HCT116 (cell line): Measurements from ENCODE around the gene GAL3ST3. TPM values are rescaled to one million over a fixed set of nuclear protein-coding genes. Genes with fewer than 3 reads are reported as not detected.

ENCODE experiments used
- ATAC-seq: fragments of 200-7000 bp; cut with Tn5 transposase; 2 replicates; pipeline ENCODE4 v1.9.1; 2020; ENCODE audit warnings: mild to moderate bottlenecking, moderate library complexity
- BruUV-seq: library from RNA; stranded (reverse); fragments of 400-500 nt; replicated peaks from 2 replicates; lab custom pipeline; 2021; lab: Mats Ljungman, UMichigan
- CTCF ChIA-PET: fragments of 300-600 bp; sonication (Branson Sonifier 250); formaldehyde crosslinking; loops from one replicate; lab custom pipeline; 2021; ENCODE audit warnings: antibody characterized with exemption; lab: Charles Lee
- POLR2A ChIA-PET: fragments of 300-600, 350-600 bp; sonication (Branson Sonifier 250); formaldehyde crosslinking; loops from one replicate; lab custom pipeline; 2021; ENCODE audit warnings: antibody characterized with exemption; lab: Charles Lee
- RAD21 ChIA-PET, 2 experiments: fragments of 300-600 bp; sonication (Branson Sonifier 250); formaldehyde crosslinking; loops; one replicate each; lab custom pipeline; 2023; ENCODE audit warnings: low total read pairs in 2 of 2; ENCODE audit not compliant: uncharacterized antibody in 2 of 2, unreplicated experiment in 2 of 2, low non-redundant PET in 1 of 2; lab: Charles Lee
- DNase-seq: peaks from one replicate; pipeline ENCODE4 v3.0.0-alpha.2; 2010; ENCODE audit warnings: low read depth, low spot score
- H2AFZ ChIP-seq: fragments of 200-600 bp; shearing (Covaris generic), sonication (generic); 2 replicates; pipeline ENCODE4 v1.6.1; 2017; ENCODE audit warnings: low read depth, mixed run types, mixed read lengths, antibody characterized with exemption, low read length; ENCODE audit not compliant: poor library complexity, severe bottlenecking
- H3K27ac ChIP-seq: 2 replicates; pipeline ENCODE4 v1.5.1; 2012; ENCODE audit warnings: low read depth, low read length
- H3K27me3 ChIP-seq: fragments of 200-600 bp; sonication (generic); 2 replicates; pipeline ENCODE4 v1.6.1; 2016; ENCODE audit warnings: mixed run types, low read length, mixed read lengths; ENCODE audit not compliant: insufficient read depth
- H3K36me3 ChIP-seq, 2 experiments: fragments of 200-500 bp in 1 of 2; fragments of 200-600 bp in 1 of 2; sonication (Bioruptor generic) in 1 of 2; sonication (generic) in 1 of 2; 2 replicates each; pipeline versions ENCODE4 v1.5.1 to v1.6.1; 2014 to 2016; ENCODE audit warnings: low read length in 2 of 2, inconsistent platforms in 1 of 2, mixed read lengths in 1 of 2, mixed run types in 1 of 2; ENCODE audit not compliant: insufficient read depth in 2 of 2, control insufficient read depth in 1 of 2
- H3K4me1 ChIP-seq, 2 experiments: fragments of 200-600 bp in 1 of 2; sonication (generic) in 1 of 2; 2 replicates each; pipeline versions ENCODE4 v1.5.1 to v1.6.1; 2012 to 2017; ENCODE audit warnings: low read length in 2 of 2, inconsistent platforms in 1 of 2, mild to moderate bottlenecking in 1 of 2, mixed read lengths in 1 of 2, mixed run types in 1 of 2, moderate library complexity in 1 of 2; ENCODE audit not compliant: insufficient read depth in 2 of 2, control insufficient read depth in 1 of 2
- H3K4me2 ChIP-seq: fragments of 200-600 bp; sonication (generic); 2 replicates; pipeline ENCODE4 v1.6.1; 2017; ENCODE audit warnings: mixed run types, low read length, mixed read lengths
- H3K4me3 ChIP-seq, 2 experiments: fragments of 200-600 bp in 1 of 2; sonication (generic) in 1 of 2; replicated peaks in 1 of 2; 2 replicates each; pipeline ENCODE4 v1.5.1; 2011 to 2016; ENCODE audit warnings: low read length in 2 of 2, control low read depth in 1 of 2, low read depth in 1 of 2, mild to moderate bottlenecking in 1 of 2, mixed read lengths in 1 of 2, mixed run types in 1 of 2
- H3K79me2 ChIP-seq: fragments of 200-600 bp; sonication (generic); 2 replicates; pipeline ENCODE4 v1.6.1; 2017; ENCODE audit warnings: mild to moderate bottlenecking, mixed run types, low read length, moderate library complexity, mixed read lengths; ENCODE audit not compliant: insufficient read depth
- H3K9ac ChIP-seq: fragments of 200-600 bp; sonication (generic); 2 replicates; pipeline ENCODE4 v1.6.1; 2016; ENCODE audit warnings: low read length, mixed read lengths
- H3K9me2 ChIP-seq: fragments of 200-600 bp; sonication (generic), shearing (Covaris generic); 2 replicates; pipeline ENCODE4 v1.6.1; 2017; ENCODE audit warnings: mixed run types, mild to moderate bottlenecking, moderate library complexity; ENCODE audit not compliant: insufficient read depth
- H3K9me3 ChIP-seq, 2 experiments: fragments of 200-500 bp in 1 of 2; fragments of 200-600 bp in 1 of 2; sonication (Bioruptor generic) in 1 of 2; sonication (generic) in 1 of 2; 2 replicates each; pipeline ENCODE4 v1.6.1; 2014 to 2017; ENCODE audit warnings: low read length in 2 of 2, mixed read lengths in 2 of 2, inconsistent platforms in 1 of 2, low read depth in 1 of 2, mild to moderate bottlenecking in 1 of 2, mixed run types in 1 of 2, moderate library complexity in 1 of 2; ENCODE audit not compliant: control insufficient read depth in 1 of 2, insufficient read depth in 1 of 2
- H4K20me1 ChIP-seq: fragments of 200-600 bp; sonication (generic), shearing (Covaris generic); 2 replicates; pipeline ENCODE4 v1.6.1; 2017; ENCODE audit warnings: mixed run types, mild to moderate bottlenecking, moderate library complexity; ENCODE audit not compliant: insufficient read depth
- CEBPB ChIP-seq: IDR thresholded peaks from 2 replicates; pipeline ENCODE4 v1.6.1; 2012; ENCODE audit warnings: low read depth
- EZH2phosphoT487 ChIP-seq: fragments of 200-600 bp; IDR thresholded peaks from 2 replicates; pipeline ENCODE4 v1.6.1; 2018; ENCODE audit warnings: antibody characterized with exemption, borderline replicate concordance
- FOSL1 ChIP-seq: IDR thresholded peaks from 2 replicates; pipeline ENCODE4 v1.6.1; 2012; ENCODE audit warnings: low read depth
- POLR2A ChIP-seq: IDR thresholded peaks from 2 replicates; pipeline ENCODE4 v1.7.0; 2011; ENCODE audit warnings: borderline replicate concordance; ENCODE audit not compliant: insufficient read depth, insufficient read length; ENCODE audit errors: extremely low read depth
- RAD21 ChIP-seq: IDR thresholded peaks from 2 replicates; pipeline ENCODE4 v1.6.1; 2012; ENCODE audit warnings: low read depth, mild to moderate bottlenecking
- SIN3A ChIP-seq: IDR thresholded peaks from 2 replicates; pipeline ENCODE4 v1.6.1; 2012; ENCODE audit warnings: low read depth
- SRF ChIP-seq: IDR thresholded peaks from 2 replicates; pipeline ENCODE4 v1.6.1; 2012; ENCODE audit warnings: low read depth
- TCF7L2 ChIP-seq: IDR thresholded peaks from 2 replicates; pipeline ENCODE4 v1.7.0; 2011; ENCODE audit warnings: borderline replicate concordance, inconsistent platforms; ENCODE audit not compliant: insufficient read depth, insufficient read length; ENCODE audit errors: extremely low read depth
- YY1 ChIP-seq: IDR thresholded peaks from 2 replicates; pipeline ENCODE4 v1.6.1; 2011; ENCODE audit warnings: low read length, low read depth, moderate library complexity, mild to moderate bottlenecking; ENCODE audit not compliant: insufficient replicate concordance; ENCODE audit errors: extremely low read depth
- ZFX ChIP-seq: fragments of 450-650 bp; IDR thresholded peaks from 2 replicates; pipeline ENCODE4 v1.6.1; 2017
- ZNF274 ChIP-seq: fragments of 200-500 bp; sonication (Bioruptor generic); IDR thresholded peaks from 2 replicates; pipeline ENCODE4 v1.6.1; 2014; ENCODE audit warnings: mild to moderate bottlenecking, low read depth, low read length, inconsistent platforms
- intact Hi-C: fragments of 100-400 bp; cut with micrococcal nuclease; formaldehyde crosslinking; loops from 2 replicates; pipeline ENCODE4 v1.10.0; 2022
- total RNA-seq: library from RNA; stranded (reverse); gene quantifications from one replicate; pipeline ENCODE4 v1.2.1, GENCODE V29; 2021; ENCODE audit not compliant: unreplicated experiment
- TF ChIP-seq, protein P1 (sequence below), 3 experiments: fragments of 200-600 bp in 1 of 3; sonication (generic) in 1 of 3; IDR thresholded peaks in 2 of 3; conservative IDR thresholded peaks in 1 of 3; 2 replicates each; pipeline ENCODE4 v1.5.1; 2012 to 2017; ENCODE audit warnings: low read depth in 2 of 3, low read length in 2 of 3, antibody characterized with exemption in 1 of 3, borderline replicate concordance in 1 of 3, control low read depth in 1 of 3, mild to moderate bottlenecking in 1 of 3, mixed read lengths in 1 of 3, mixed run types in 1 of 3, moderate library complexity in 1 of 3; ENCODE audit not compliant: insufficient read depth in 1 of 3
- TF ChIP-seq, protein P2 (sequence below): IDR thresholded peaks from 2 replicates; pipeline ENCODE4 v1.6.1; 2012

The GAL3ST3 gene
- total RNA-seq, 1 experiment from 2014 or later, result not detected

DNA sequence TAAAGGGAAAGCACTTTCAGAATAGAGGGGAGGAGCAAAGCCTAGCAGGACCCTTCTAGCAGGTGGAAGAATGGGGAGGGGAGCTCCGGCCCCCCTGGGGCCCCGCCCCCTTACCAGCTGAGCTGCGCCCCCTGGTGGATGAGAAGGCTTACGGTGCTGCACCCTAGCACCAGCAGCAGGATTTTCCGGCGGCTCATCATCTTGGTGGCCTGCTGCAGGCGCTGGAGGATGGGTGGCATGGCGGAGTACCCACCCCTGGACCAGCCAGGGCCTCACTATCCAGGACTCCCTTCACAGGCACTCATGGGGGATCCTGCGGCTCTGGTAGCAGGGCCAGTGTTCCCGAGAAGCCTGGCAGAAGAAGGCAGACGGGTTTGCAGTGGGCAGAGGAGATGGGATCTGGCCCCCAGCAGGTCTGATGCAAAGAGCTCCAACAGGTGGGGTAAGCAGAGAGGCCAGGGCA lies 3.8 kb downstream of the GAL3ST3 start:
- ChIA-PET RAD21 (no interaction called here), CTCF (interaction anchor here (0.6 to 2.2 kb wide), 19 partner anchors 10 to 505 kb away, joined by 3 to 14 read pairs (median 4); partner anchors contain the start of genes BANF1, CATSPER1, CST6 and FIBP)
- no peaks in the 10 kb centered on the region for H3K9me2 ChIP-seq
- H3K9me3 ChIP-seq, result no peaks in the 10 kb centered on the region
- peak; percentile 63 for DNase-seq
- no peak for TF ChIP-seq SIN3A
- TF ChIP-seq, protein P1, sequence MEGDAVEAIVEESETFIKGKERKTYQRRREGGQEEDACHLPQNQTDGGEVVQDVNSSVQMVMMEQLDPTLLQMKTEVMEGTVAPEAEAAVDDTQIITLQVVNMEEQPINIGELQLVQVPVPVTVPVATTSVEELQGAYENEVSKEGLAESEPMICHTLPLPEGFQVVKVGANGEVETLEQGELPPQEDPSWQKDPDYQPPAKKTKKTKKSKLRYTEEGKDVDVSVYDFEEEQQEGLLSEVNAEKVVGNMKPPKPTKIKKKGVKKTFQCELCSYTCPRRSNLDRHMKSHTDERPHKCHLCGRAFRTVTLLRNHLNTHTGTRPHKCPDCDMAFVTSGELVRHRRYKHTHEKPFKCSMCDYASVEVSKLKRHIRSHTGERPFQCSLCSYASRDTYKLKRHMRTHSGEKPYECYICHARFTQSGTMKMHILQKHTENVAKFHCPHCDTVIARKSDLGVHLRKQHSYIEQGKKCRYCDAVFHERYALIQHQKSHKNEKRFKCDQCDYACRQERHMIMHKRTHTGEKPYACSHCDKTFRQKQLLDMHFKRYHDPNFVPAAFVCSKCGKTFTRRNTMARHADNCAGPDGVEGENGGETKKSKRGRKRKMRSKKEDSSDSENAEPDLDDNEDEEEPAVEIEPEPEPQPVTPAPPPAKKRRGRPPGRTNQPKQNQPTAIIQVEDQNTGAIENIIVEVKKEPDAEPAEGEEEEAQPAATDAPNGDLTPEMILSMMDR (IDR thresholded peaks at IDR 0.05 in 2 of 3, conservative IDR thresholded peaks at IDR 0.05 in 1 of 3; ENCODE audit: borderline replicate concordance in 1 of 3, insufficient read depth in 1 of 3, low read depth in 2 of 3, low read length in 2 of 3), result peak; percentile 86 to 97 (median 88)
- peak; percentile 67 for TF ChIP-seq YY1
- TF ChIP-seq, all 23 proteins: peak for 2
- BruUV-seq, result no TSS peak
- H2AFZ ChIP-seq, result no peak overlapping the region
- intact Hi-C loops, result no loop called here
- H3K9ac ChIP-seq, result no peak overlapping the region
- ATAC-seq, result peak; percentile 95
- no peaks in the 10 kb centered on the region for H3K27me3 ChIP-seq
- no peaks in the 10 kb centered on the region for H4K20me1 ChIP-seq
- H3K36me3 ChIP-seq, result no peaks in the 10 kb centered on the region
- H3K79me2 ChIP-seq, result no peaks in the 10 kb centered on the region
- POLR2A ChIA-PET, result interaction anchor here (1.0 kb wide), 1 partner anchor 24 kb away, joined by 4 read pairs; no protein-coding TSS in a partner anchor
- peak overlapping the region; percentile 47 for H3K4me2 ChIP-seq
- H3K4me3 ChIP-seq, result 0 out of 4 replicates have a peak overlapping the region, but pooled peaks of 1 of the 2 experiments have one; percentile 2
- H3K27ac ChIP-seq, result no peak overlapping the region
- H3K4me1 ChIP-seq, result peaks cover 6 to 9% of the 10 kb centered on the region in 2 experiments; a peak in 3 of 4 replicates

DNA sequence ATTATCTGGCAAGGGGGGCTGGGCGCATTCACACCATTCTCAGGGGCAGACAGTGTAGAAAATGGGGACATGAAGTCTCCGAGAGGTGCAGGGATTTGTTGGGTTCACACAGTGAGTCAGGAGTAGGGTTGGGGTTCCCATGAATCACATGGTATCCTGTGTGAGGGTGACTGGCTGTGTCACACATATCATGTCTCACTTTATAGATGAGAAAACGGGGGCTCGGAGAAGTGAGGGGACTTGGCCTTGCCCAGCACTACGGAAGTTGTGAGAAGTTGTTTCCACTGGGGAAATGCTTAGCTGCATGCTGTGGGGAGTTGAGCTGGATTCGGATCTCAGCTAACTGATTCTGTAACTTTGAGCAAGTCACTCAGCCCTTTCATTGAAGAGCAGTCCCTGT lies 4.2 kb downstream of the GAL3ST3 start:
- no peak overlapping the region for H3K9ac ChIP-seq
- no peaks in the 10 kb centered on the region for H3K9me2 ChIP-seq
- no peaks in the 10 kb centered on the region for H3K27me3 ChIP-seq
- no peaks in the 10 kb centered on the region for H3K79me2 ChIP-seq
- ChIA-PET CTCF (interaction anchor here (0.6 to 2.2 kb wide), 19 partner anchors 9 to 504 kb away, joined by 3 to 14 read pairs (median 4); partner anchors contain the start of genes CATSPER1, CST6, FIBP and MUS81), RAD21 (no interaction called here), POLR2A (interaction anchor here (1.0 kb wide), 1 partner anchor 24 kb away, joined by 4 read pairs; no protein-coding TSS in a partner anchor)
- H3K4me2 ChIP-seq, result peak overlapping the region; percentile 47
- BruUV-seq, result no TSS peak
- H3K36me3 ChIP-seq, result no peaks in the 10 kb centered on the region
- DNase-seq (no peak), ATAC-seq (no peak)
- no peaks in the 10 kb centered on the region for H4K20me1 ChIP-seq
- intact Hi-C loops, result no loop called here
- H3K4me3 ChIP-seq, result no peak overlapping the region
- no peaks in the 10 kb centered on the region for H3K9me3 ChIP-seq
- H3K27ac ChIP-seq, result no peak overlapping the region
- H3K4me1 ChIP-seq, result peaks cover 6 to 9% of the 10 kb centered on the region in 2 experiments; a peak in 3 of 4 replicates
- H2AFZ ChIP-seq, result no peak overlapping the region
- no peak for TF ChIP-seq FOSL1
- TF ChIP-seq ZFX, result no peak
- no peak for TF ChIP-seq POLR2A
- no peak for TF ChIP-seq SRF
- TF ChIP-seq EZH2phosphoT487, result no peak
- TF ChIP-seq, protein P1 (IDR thresholded peaks at IDR 0.05 in 2 of 3, conservative IDR thresholded peaks at IDR 0.05 in 1 of 3; ENCODE audit: borderline replicate concordance in 1 of 3, insufficient read depth in 1 of 3, low read depth in 2 of 3, low read length in 2 of 3), result no peak
- TF ChIP-seq ZNF274, result no peak
- TF ChIP-seq, protein P2, sequence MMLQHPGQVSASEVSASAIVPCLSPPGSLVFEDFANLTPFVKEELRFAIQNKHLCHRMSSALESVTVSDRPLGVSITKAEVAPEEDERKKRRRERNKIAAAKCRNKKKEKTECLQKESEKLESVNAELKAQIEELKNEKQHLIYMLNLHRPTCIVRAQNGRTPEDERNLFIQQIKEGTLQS, result no peak
- TF ChIP-seq RAD21, result no peak
- TF ChIP-seq CEBPB, result no peak
- no peak for TF ChIP-seq TCF7L2
